Panc1 (cell line): ENCODE measurements around the gene PBRM1.

ENCODE experiments used
- POLR2AphosphoS5 ChIP-seq: IDR thresholded peaks from 2 replicates; pipeline ENCODE4 v1.6.1; 2012; ENCODE audit warnings: mild to moderate bottlenecking, low read depth, low read length, moderate library complexity
- SIN3A ChIP-seq: IDR thresholded peaks from 2 replicates; pipeline ENCODE4 v1.6.1; 2012; ENCODE audit warnings: low read depth, mild to moderate bottlenecking, low read length, moderate library complexity, borderline replicate concordance; ENCODE audit not compliant: insufficient read depth
- TCF7L2 ChIP-seq: IDR thresholded peaks from 2 replicates; pipeline ENCODE4 v1.6.1; 2011; ENCODE audit warnings: mild to moderate bottlenecking, low read depth, low read length, inconsistent platforms
- TF ChIP-seq, protein P1 (sequence below), 2 experiments: IDR thresholded peaks; 2 replicates each; pipeline ENCODE4 v1.6.1; 2011 to 2012; ENCODE audit warnings: low read depth in 2 of 2, control low read depth in 1 of 2, low read length in 1 of 2, mild to moderate bottlenecking in 1 of 2, moderate library complexity in 1 of 2; ENCODE audit not compliant: insufficient read depth in 1 of 2
- TF ChIP-seq, protein P2 (sequence below): fragments of 450-650 bp; IDR thresholded peaks from 2 replicates; pipeline ENCODE4 v1.5.1; 2017; ENCODE audit warnings: mild to moderate bottlenecking

DNA sequence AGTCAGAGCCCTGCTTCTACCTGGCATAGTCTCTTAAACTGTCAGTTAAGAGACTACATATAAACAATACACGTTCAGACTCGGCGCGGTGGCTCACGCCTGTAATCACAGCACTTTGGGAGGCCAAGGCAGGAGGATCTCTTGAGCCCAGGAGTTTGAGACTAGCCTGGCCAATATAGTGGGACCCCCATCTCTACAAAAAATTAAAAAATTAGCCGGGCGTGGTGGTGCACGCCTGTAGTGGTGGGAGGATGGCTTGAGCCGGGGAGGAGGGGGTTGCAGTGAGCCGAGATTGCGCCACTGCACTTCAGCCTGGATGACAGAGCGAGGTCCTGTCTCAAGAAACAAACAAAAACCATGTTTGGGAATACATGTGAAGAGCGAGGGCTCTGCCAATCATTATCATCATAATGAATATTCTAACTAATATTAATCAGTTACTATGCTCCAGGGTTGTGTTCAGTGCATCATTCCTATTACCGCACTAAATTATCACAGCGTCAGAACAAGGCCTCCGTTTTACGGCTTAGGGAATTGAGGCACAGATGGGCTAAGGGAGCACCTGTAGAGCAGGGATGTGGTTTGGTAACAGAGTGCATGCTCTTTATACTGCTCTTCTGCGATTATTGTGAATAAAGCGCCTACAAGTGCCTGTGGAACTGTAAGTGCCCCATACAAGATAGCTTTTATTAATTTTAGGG is 150.2 kb downstream of the PBRM1 start:
- TF ChIP-seq, protein P1, sequence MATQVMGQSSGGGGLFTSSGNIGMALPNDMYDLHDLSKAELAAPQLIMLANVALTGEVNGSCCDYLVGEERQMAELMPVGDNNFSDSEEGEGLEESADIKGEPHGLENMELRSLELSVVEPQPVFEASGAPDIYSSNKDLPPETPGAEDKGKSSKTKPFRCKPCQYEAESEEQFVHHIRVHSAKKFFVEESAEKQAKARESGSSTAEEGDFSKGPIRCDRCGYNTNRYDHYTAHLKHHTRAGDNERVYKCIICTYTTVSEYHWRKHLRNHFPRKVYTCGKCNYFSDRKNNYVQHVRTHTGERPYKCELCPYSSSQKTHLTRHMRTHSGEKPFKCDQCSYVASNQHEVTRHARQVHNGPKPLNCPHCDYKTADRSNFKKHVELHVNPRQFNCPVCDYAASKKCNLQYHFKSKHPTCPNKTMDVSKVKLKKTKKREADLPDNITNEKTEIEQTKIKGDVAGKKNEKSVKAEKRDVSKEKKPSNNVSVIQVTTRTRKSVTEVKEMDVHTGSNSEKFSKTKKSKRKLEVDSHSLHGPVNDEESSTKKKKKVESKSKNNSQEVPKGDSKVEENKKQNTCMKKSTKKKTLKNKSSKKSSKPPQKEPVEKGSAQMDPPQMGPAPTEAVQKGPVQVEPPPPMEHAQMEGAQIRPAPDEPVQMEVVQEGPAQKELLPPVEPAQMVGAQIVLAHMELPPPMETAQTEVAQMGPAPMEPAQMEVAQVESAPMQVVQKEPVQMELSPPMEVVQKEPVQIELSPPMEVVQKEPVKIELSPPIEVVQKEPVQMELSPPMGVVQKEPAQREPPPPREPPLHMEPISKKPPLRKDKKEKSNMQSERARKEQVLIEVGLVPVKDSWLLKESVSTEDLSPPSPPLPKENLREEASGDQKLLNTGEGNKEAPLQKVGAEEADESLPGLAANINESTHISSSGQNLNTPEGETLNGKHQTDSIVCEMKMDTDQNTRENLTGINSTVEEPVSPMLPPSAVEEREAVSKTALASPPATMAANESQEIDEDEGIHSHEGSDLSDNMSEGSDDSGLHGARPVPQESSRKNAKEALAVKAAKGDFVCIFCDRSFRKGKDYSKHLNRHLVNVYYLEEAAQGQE (IDR thresholded peaks at IDR 0.05; ENCODE audit: insufficient read depth in 1 of 2, low read depth in 2 of 2, low read length in 1 of 2) = no peak
- TF ChIP-seq, protein P2, sequence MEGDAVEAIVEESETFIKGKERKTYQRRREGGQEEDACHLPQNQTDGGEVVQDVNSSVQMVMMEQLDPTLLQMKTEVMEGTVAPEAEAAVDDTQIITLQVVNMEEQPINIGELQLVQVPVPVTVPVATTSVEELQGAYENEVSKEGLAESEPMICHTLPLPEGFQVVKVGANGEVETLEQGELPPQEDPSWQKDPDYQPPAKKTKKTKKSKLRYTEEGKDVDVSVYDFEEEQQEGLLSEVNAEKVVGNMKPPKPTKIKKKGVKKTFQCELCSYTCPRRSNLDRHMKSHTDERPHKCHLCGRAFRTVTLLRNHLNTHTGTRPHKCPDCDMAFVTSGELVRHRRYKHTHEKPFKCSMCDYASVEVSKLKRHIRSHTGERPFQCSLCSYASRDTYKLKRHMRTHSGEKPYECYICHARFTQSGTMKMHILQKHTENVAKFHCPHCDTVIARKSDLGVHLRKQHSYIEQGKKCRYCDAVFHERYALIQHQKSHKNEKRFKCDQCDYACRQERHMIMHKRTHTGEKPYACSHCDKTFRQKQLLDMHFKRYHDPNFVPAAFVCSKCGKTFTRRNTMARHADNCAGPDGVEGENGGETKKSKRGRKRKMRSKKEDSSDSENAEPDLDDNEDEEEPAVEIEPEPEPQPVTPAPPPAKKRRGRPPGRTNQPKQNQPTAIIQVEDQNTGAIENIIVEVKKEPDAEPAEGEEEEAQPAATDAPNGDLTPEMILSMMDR = no peak
- TF ChIP-seq TCF7L2 = no peak
- no peak for TF ChIP-seq POLR2AphosphoS5
- TF ChIP-seq SIN3A = no peak
